Body of pancreas (tissue), 4 donors: ENCODE results near the gene CYB5A. TPM values are rescaled to one million over a fixed set of nuclear protein-coding genes. Genes with fewer than 3 reads are reported as not detected.

Source experiments
- ATAC-seq: fragments of 150-250 bp; one replicate; pipeline ENCODE4 v1.9.1; 2016
- DNase-seq, 4 donors: peaks; one replicate each; pipeline ENCODE4 v3.0.0-alpha.2; 2019
- H3K27ac ChIP-seq, 4 donors: fragments of 200-600 bp; sonication (generic); 1 replicate in 3 of 4; 2 replicates in 1 of 4; pipeline versions ENCODE4 v1.5.1 to v1.6.1; 2016 to 2019; ENCODE audit warnings: mild to moderate bottlenecking in 1 of 4, mixed read lengths in 1 of 4, moderate library complexity in 1 of 4
- H3K27me3 ChIP-seq, 2 donors: fragments of 200-600 bp; sonication (generic); one replicate each; pipeline ENCODE4 v1.6.0; 2016; ENCODE audit warnings: mild to moderate bottlenecking in 1 of 2
- H3K36me3 ChIP-seq, 2 donors: fragments of 200-600 bp; sonication (generic); replicated peaks in 1 of 2; 2 replicates each; pipeline ENCODE4 v1.5.1; 2016; ENCODE audit warnings: low read depth in 2 of 2; ENCODE audit not compliant: insufficient read depth in 1 of 2
- H3K4me1 ChIP-seq: fragments of 200-600 bp; sonication (generic); one replicate; pipeline ENCODE4 v1.6.0; 2016
- H3K4me3 ChIP-seq, 2 donors: fragments of 200-600 bp; sonication (generic); 1 replicate in 1 of 2; 2 replicates in 1 of 2; pipeline ENCODE4 v1.5.1; 2016 to 2019
- H3K9me3 ChIP-seq, 3 donors: fragments of 200-600 bp; sonication (generic); 1 replicate in 2 of 3; 2 replicates in 1 of 3; pipeline ENCODE4 v1.5.1; 2016
- CTCF ChIP-seq, 7 experiments: fragments of 450-650 bp in 4 of 7; fragments of 200-600 bp in 3 of 7; sonication (generic) in 3 of 7; IDR thresholded peaks; one replicate each; pipeline ENCODE4 v1.5.1; 2016 to 2019; ENCODE audit warnings: antibody characterized with exemption in 7 of 7
- POLR2A ChIP-seq, 3 donors: fragments of 450-650 bp; IDR thresholded peaks; one replicate each; pipeline ENCODE4 v1.6.1; 2016; ENCODE audit warnings: antibody characterized with exemption in 3 of 3, mild to moderate bottlenecking in 2 of 3
- WGBS, 2 donors: methylation state at CpG; one replicate each; pipeline ENCODE4 v1.1.5; 2017; 5-methylcytosine and 5-hydroxymethylcytosine counted together
- intact Hi-C: fragments of 100-400 bp; cut with DNase I; formaldehyde crosslinking; loops from one replicate; pipeline ENCODE4 v1.15.1; 2023
- total RNA-seq, 2 donors: library from RNA; depleted of rRNA; stranded (reverse); fragments of >200 nt; gene quantifications; one replicate each; pipeline ENCODE4 v1.1.0, GENCODE V29; 2016

The CYB5A gene
- total RNA-seq, 2 donors from 2014 or later = 209 to 264 TPM

DNA sequence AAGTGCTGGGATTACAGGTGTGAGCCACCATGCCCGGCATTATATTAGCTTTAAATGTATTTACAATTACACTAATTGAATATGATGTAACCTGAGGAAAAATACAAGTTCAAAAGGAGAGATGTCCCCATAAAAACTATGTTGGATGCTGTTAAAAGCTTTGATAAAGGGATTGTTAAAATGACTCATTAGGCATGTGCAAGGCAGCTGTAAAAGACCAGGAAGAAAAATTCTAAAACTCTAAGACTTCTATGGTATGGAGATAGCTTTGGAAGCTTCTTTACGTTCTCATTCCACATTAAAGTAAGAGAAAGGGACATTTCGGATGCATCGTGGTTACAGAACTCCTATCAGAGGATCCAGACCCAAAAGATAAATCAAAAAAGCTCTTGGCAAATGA lies 50.3 kb downstream of the CYB5A start:
- no peak for TF ChIP-seq POLR2A (IDR thresholded peaks at IDR 0.05)
- TF ChIP-seq CTCF (IDR thresholded peaks at IDR 0.05) = no peak
- WGBS, 2 donors = 71 to 74% methylated on average over 4 of the region's 4 CpGs
- no peak overlapping the region for H3K4me3 ChIP-seq
- intact Hi-C loops = no loop called here
- H3K27me3 ChIP-seq = no peaks in the 10 kb centered on the region
- peaks cover 36% of the 10 kb centered on the region for H3K4me1 ChIP-seq
- H3K27ac ChIP-seq = peak overlapping the region in 3 of 4 donors; percentile 54 to 77 (median 69)
- H3K36me3 ChIP-seq = no peaks in the 10 kb centered on the region
- DNase-seq = no peak
- H3K9me3 ChIP-seq = no peaks in the 10 kb centered on the region
- ATAC-seq = no peak

- ATAC-seq (no peak), DNase-seq (no peak)
- no peaks in the 10 kb centered on the region for H3K27me3 ChIP-seq
- no peak overlapping the region for H3K4me3 ChIP-seq
- WGBS, 2 donors = 94 to 95% methylated on average over 1 of the region's 1 CpG
- H3K36me3 ChIP-seq = no peaks in the 10 kb centered on the region
- TF ChIP-seq CTCF (IDR thresholded peaks at IDR 0.05) (no peak), POLR2A (IDR thresholded peaks at IDR 0.05) (no peak)
- intact Hi-C loops = no loop called here
- H3K4me1 ChIP-seq = peaks cover 55% of the 10 kb centered on the region
- H3K27ac ChIP-seq = no peak overlapping the region
- no peaks in the 10 kb centered on the region for H3K9me3 ChIP-seq
Measured at GRCh38 chr18:74239567-74239966, 52.2 kb downstream of the CYB5A start.

- Histone ChIP-seq H3K9me3 (no peaks in the 10 kb centered on the region), H3K36me3 (no peaks in the 10 kb centered on the region), H3K27me3 (no peaks in the 10 kb centered on the region), H3K27ac (peak overlapping the region; percentile 86 to 99 (median 96)), H3K4me1 (peaks cover 68% of the 10 kb centered on the region), H3K4me3 (no peak overlapping the region)
- peak; percentile 73 to 92 (median 80) for DNase-seq
- 15 to 22% methylated on average over 10 of the region's 10 CpGs for WGBS, 2 donors
- intact Hi-C loops = no loop called here
- peak; percentile 94 for ATAC-seq
- peak in 2 of 3 donors; percentile 52 for TF ChIP-seq POLR2A (IDR thresholded peaks at IDR 0.05)
- TF ChIP-seq CTCF (IDR thresholded peaks at IDR 0.05) = peak in 1 of 7 experiments; percentile 0
Measured at GRCh38 chr18:74234326-74235171, 57.2 kb downstream of the CYB5A start.

DNA sequence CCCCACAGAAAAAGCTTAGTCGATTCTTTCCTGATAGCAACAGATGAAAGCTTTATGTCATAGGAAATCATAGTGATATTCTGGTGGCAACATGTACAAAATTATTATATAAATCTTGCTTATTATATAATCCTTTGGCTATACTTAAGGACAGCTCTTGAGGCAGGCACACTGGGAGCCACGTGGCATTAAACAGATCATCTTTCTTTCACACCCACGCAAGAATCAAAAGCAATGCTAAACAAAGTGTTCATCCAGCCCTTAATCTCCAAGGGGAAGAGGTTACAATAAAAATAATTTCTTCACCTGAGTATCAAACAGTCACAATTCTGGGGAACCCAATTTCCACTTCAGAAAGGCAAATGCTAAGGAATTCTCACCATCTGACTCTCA lies 57.8 kb downstream of the CYB5A start:
- Histone ChIP-seq H3K27ac (peak overlapping the region; percentile 86 to 99 (median 96)), H3K36me3 (no peaks in the 10 kb centered on the region), H3K4me3 (no peak overlapping the region), H3K27me3 (no peaks in the 10 kb centered on the region), H3K9me3 (no peaks in the 10 kb centered on the region), H3K4me1 (peaks cover 74% of the 10 kb centered on the region)
- WGBS, 2 donors = 13 to 17% methylated on average over 3 of the region's 3 CpGs
- intact Hi-C loops = no loop called here
- no peak for ATAC-seq
- TF ChIP-seq CTCF (IDR thresholded peaks at IDR 0.05) = no peak
- no peak for TF ChIP-seq POLR2A (IDR thresholded peaks at IDR 0.05)
- peak in 1 of 4 donors; percentile 27 for DNase-seq
